HG03378 (cell line): ENCODE measurements around the gene GMCL2.

Experiments used
- ATAC-seq: cut with Tn5 transposase; IDR thresholded peaks from one replicate; pipeline ENCODE4 v1.9.1; 2021; ENCODE audit warnings: mild to moderate bottlenecking, moderate library complexity; ENCODE audit not compliant: unreplicated experiment

The GMCL2 gene

GRCh38 chr5:178221853-178222252 is 34.7 kb upstream of the GMCL2 start:
- ATAC-seq: no peak

- no peak for ATAC-seq
Measured at GRCh38 chr5:178221282-178221681, 34.1 kb upstream of the GMCL2 start.

- no peak for ATAC-seq
Measured at GRCh38 chr5:178218827-178219226, 31.7 kb upstream of the GMCL2 start.

GRCh38 chr5:178218237-178218776 is 31.1 kb upstream of the GMCL2 start:
- ATAC-seq: no peak

- no peak for ATAC-seq
Measured at GRCh38 chr5:178216779-178217178, 29.6 kb upstream of the GMCL2 start.

- ATAC-seq: no peak
Measured at GRCh38 chr5:178216088-178216534, 28.9 kb upstream of the GMCL2 start.

GRCh38 chr5:178215280-178216002 is 28.3 kb upstream of the GMCL2 start:
- ATAC-seq: no peak

- ATAC-seq: no peak
Measured at GRCh38 chr5:178214160-178214803, 27.1 kb upstream of the GMCL2 start.

GRCh38 chr5:178213748-178214151 is 26.6 kb upstream of the GMCL2 start:
- ATAC-seq: no peak

GRCh38 chr5:178213003-178213461 is 25.9 kb upstream of the GMCL2 start:
- no peak for ATAC-seq

- no peak for ATAC-seq
Measured at GRCh38 chr5:178212241-178213002, 25.3 kb upstream of the GMCL2 start.

- no peak for ATAC-seq
Measured at GRCh38 chr5:178211095-178212048, 24.2 kb upstream of the GMCL2 start.

- ATAC-seq: no peak
Measured at GRCh38 chr5:178210686-178211085, 23.5 kb upstream of the GMCL2 start.

GRCh38 chr5:178210073-178210535 is 22.9 kb upstream of the GMCL2 start:
- no peak for ATAC-seq

GRCh38 chr5:178209334-178210072 is 22.3 kb upstream of the GMCL2 start:
- ATAC-seq: no peak

GRCh38 chr5:178208540-178209227 is 21.5 kb upstream of the GMCL2 start:
- ATAC-seq: no peak

- ATAC-seq: no peak
Measured at GRCh38 chr5:178207917-178208280, 20.7 kb upstream of the GMCL2 start.

- ATAC-seq: no peak
Measured at GRCh38 chr5:178207183-178207916, 20.2 kb upstream of the GMCL2 start.
